Stimulated activated naive CD8-positive, alpha-beta T cell treated with anti-CD3 and anti-CD28 coated beads, Interleukin-15, Interleukin-2, amounts not matched to agents 100 U/mL and 50 U/mL, for 24 hours (primary cell): Measurements from ENCODE around the gene SLC16A9.

ENCODE experiments used
- ATAC-seq: fragments of 150-1000 bp; cut with Tn5 transposase; one replicate; pipeline ENCODE4 v1.10.0; 2021
- DNase-seq: peaks from one replicate; pipeline ENCODE4 v3.0.0; 2021

SLC16A9 gene

DNA sequence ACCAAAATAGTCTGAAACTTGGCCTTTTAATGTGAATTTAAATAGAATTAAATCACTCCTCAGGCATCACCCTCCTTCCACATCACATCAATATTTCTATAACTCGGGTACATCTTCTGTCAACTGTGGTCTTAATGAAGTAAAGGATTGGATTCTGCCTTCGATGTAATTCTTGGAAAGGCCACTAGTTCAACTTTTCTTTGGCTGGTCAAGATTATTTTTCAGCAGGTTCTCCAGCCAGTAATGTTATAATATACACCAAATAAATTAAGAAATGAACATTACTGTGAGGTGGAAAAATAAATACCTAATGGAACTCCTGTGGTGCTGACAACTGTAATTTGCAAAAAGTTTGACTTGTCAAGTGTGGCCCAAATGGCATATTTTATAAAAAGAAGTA is 9.7 kb upstream of the SLC16A9 start:
- ATAC-seq: no peak
- DNase-seq: no peak

DNA sequence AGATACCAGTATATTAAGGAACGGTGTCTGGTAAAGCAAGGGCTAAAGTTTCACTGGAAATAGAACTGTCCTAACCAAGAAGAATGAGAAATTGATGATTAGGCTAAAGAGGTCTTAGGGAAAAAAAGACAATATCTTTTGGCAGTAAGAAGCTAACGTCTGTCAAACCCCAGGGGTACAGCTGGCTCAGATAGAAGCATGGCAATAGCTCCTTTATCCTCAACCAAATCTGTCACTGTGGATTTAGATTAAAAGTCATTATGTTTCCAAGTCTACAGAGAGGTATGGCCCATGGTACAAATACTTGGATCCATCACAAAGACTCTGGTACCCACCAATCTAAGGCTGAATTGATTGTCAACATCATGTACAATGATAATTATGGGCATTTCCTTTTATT is 8.6 kb upstream of the SLC16A9 start:
- ATAC-seq: no peak
- DNase-seq: no peak

DNA sequence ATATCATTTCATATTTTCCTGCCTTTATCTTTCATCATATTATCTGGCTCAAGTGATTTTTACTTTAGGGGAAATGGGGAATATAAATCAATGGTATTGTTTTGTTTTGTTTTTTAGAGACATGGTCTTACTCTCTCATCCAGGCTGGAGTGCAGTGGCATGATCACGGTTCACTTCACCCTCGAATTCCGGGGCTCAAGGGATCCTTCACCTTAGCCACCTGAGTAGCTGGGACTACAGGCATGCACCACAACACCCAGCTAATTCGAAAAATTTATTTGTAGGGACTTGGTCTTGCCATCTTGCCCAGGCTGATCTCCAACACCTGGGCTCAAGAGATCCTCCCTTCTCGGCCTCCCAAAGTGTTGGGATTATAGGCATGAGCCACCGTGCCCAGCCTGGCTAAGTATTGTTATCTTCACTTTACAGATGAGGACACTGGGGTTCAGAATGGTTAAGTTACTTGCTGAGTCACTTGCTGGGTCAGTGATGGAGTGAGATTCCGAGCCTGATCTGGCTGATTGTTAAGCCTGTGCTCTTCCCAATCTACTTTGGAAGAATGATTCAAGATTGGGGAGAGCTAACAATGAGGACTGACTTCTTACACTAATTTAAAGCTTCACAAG is 3.7 kb upstream of the SLC16A9 start:
- no peak for ATAC-seq
- DNase-seq: no peak

DNA sequence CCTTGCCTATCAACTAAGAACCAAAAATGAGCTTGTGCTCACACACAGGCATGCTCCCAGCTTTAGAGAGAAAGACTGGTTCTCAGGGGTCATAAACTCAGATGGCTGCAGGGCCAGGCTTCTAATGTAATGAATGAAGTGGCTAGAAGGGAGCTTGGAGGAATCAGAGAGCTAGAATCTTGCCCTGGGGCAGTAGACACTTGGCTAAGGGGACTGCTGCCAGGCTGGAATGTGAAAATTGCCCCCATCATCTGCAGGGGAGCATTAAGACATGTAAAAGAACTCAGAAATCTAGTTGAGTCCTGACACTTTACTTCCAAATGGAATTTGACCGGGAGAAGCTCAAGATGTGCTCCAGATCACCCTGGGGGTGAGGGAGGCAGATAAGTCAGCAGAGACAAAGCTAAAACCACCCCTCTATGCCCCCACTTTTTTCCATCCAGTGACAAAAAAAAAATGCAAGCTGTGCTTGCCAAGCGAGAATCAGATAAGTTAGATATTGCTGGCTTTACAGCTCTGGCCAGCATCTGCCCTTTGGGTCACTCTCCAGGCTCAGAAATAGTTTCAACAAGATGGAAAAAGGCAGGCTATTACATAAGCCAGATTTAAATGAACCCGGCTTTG is 2.3 kb upstream of the SLC16A9 start:
- ATAC-seq (no peak), DNase-seq (no peak)

DNA sequence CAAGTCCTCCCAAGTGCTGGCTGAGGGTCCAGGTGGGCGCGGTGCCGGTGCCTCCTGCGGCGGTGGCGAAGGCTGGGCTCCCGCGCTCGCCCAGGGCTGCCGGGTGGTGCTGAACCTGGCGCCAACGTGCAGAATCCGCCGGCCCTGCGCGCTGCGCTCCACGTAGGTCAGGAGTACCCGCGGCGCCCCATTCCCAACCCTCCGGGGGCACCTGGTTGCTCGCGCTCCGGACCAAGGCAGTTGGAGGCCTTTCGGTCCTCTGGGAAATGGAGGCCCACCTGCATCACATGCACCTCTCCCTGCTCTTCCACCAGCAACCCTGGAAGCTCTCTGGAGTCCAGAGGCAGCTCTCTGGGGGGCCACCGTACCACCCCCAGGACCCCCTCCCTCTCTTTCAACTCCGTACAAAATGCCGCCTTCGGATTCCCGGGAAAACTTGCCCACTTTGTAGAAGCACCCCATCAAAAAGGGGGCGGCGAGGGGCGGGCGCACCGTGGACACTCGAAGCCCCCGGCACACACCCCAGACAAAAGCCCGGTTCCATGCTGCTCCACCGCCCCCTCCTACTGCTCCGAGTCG is 745 bp downstream of the SLC16A9 start:
- ATAC-seq: no peak

DNA sequence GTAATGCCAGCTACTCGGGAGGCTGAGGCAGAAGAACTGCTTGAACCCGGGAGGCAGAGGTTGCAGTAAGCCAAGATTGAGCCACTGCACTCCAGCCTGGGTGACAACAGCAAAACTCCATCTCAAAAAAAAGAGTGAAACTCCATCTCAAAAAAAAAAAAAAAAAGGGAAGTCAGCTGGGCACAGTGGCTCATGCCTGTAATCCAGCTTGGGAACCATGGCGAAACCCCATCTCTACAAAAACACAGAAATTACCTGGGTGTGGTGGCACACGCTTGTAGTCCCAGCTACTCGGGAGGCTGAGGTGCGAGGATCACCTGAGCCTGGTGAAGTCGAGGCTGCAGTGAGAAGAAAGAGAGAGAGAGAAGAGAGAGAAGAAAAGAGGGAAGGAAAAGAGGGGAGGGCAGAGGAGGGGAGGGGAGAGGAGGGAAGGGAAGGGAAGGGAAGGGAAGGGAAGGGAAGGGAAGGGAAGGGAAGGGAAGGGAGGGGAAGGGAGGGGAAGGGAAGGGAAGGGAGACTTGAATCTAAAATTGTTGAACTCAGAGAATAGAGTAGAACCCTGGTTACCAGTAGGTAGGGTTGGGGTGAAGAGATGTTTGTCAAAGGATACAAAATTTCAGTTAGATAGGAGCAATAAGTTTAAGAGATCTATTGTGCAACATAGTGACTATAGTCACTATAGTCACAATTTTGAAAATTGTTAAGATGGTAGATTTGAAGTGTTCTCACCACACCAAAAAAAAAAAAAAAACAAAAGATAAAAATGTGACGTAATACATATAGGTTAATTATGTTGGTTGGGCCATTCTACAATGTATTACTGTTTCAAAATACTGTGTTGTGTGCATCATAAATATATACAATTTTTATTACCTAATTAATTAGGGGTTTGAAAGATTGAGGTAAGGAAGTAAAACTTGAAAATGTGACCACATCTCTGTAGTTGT is 2.5 kb downstream of the SLC16A9 start:
- DNase-seq: no peak
- ATAC-seq: no peak

More for the DNA sequence above, 745 bp downstream of the SLC16A9 start:
- DNase-seq: peak; percentile 29

DNA sequence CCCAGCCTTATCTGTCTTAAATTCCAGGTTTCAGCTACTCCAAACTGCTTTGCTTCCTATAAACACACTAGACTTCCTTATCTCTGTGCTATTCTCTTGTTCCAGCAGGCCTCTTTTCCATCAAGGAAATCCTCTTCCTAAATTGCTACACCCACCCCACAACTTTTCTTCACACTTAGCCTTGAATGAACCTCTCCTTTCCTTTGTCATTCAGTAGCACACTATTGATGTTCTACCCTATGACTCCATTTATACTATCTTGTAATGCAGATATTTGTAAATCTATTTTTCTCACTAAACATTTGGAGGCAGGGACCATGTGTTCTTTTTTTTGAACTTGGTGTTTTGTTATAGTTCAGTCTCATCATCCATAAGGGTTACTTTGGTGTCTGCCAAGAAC is 3.7 kb downstream of the SLC16A9 start:
- no peak for DNase-seq
- no peak for ATAC-seq

DNA sequence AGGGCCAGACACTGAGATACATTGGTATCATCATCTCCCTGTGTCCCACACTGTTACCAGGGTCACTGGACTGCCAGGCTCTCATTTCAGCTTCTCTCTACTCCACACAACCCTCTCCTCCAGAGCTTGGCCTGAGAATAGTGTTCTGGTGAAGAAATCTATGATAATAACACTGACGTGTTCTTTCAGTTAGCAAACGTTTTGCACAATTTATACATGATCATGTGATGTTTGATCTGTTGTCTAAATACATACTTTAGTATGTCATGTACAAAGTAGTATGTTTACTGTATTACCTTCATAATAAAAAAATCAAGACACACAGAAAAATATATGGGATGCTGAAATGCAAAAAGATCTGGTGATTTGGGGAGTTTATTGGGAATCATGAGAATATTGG is 5.0 kb downstream of the SLC16A9 start:
- DNase-seq (no peak), ATAC-seq (no peak)

DNA sequence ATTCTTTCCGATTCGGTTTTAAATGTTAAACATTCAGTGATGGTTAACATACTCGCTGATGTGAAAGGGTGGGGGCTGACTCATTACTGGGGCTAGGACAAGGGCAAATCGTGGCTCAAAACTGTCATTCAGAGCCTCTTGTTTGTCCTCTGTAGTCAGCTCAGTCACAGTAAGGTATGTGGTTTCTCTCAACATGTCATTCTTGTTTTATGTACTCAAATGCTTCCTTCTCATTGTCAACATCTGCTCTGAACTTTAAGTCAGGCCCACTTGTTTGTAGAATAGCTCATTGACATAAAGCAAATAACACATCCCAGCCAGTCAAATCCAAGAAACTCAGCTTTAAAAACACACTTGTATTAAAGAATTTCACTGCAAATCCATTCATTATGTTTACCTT is 7.3 kb downstream of the SLC16A9 start:
- ATAC-seq: no peak

DNA sequence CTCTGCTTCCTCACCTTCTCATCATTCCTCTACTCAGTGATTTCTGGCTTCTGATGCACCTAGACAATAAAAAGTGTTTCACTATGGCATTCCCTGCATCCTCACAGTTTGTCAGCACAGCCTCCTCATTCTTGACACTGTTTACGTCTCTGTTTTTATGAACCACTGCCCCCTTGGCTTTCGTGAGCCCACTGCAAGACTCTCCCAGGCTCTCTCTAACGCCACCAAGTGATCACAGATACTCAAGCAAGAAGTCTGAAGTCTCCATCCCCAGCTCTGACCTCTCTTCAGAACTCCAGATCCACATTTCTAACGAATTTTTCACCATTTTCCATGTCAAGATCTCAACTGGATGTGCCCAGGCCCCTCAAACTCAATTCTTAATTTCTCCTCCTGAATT is 8.9 kb downstream of the SLC16A9 start:
- ATAC-seq (no peak), DNase-seq (no peak)

More for the DNA sequence above, 7.3 kb downstream of the SLC16A9 start:
- no peak for DNase-seq

DNA sequence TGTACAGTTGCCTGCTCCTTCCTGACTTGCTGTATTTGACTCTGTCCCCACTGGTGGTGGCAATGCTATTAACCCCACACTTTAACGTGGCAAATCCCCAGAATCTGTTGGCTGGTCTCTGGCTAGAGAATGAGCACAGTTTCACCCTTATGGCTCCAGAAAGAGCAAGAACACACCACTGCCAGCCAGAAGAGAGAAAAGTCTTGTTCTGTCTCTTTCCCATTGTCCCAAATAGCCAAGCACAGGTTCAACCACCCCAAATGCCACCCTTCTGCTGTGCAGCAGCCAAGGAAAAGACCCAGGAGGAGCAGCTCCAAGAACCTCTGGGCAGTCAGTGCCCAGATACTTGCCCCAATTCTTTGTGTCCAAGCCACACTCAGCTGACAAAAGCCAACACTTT is 11.3 kb downstream of the SLC16A9 start:
- DNase-seq: no peak
- no peak for ATAC-seq

DNA sequence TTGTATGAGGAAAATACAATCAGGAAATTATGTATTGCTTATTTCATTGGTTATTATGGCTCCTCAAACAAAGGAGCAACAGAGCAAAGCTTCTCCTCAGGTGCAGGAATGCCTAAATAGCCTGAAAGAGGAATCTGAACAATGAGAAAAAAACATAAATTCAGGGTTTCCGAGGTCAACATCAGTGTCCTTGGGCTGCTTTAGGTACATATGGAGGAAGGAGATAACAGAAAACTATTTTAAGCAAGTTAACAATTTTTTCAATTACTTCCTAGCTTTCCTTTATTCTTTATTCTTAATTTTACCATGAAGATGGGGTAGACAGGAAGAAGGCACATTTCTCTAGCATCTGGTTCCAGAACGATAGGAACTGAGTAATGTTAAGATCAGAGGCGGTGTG is 14.0 kb downstream of the SLC16A9 start:
- DNase-seq: no peak
- ATAC-seq: no peak

DNA sequence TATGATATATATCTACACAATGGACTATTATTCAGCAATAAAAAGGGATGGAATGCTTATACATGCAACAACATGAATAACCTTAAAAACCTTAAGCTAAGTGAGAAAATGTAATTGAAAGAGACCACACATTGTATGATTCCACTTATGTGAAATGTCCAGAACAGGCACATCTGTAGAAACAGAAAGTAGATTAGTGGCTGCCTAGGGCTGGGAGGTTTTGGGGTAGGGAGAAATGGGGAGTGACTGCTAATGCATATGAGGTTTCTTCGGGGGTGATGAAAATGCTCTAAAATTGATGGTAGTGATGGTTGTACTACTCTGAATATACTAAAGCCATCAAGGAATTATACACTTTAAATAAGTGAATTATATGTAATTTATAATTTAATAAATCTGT is 14.7 kb downstream of the SLC16A9 start:
- ATAC-seq (no peak), DNase-seq (no peak)

DNA sequence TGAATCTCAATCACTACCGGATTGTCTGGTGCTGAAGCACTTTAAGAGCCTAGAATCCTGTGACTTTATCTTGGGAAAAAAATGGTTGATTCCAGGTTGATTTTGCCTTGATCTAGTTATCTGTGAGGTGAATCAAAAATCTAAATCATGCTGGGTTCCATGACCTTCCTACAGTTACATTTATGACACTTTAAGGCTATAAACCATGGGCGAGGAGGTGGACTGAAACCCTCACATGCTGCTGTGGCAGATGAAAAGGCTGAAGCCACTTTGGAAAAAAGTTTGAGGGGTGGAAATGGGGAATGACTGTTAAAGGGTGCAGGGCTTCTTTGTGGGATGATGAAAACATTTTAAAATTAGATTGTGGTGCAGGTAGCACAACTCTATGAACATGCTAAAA is 17.5 kb downstream of the SLC16A9 start:
- no peak for DNase-seq
- ATAC-seq: no peak

DNA sequence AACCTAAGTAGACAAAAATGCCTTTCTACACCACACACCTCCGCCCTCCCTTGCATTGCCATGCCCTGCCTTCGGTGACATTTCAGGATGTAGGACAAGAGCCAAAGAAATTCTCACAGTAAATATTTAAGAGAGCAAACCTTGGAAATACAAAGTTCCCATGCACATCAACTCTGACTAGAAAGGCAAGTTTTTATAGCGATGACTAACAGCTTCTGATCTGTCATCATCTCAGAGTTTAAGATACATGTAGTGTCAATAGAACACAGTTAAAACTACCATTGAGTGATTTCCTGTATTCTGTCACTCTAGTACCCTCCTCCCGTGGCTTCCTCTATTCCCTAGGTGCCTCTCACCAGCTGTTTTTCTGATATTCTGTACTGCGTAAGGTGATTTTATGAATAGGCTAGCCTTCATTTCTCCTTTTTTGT is 20.7 kb downstream of the SLC16A9 start:
- DNase-seq: no peak
- peak; percentile 28 for ATAC-seq

DNA sequence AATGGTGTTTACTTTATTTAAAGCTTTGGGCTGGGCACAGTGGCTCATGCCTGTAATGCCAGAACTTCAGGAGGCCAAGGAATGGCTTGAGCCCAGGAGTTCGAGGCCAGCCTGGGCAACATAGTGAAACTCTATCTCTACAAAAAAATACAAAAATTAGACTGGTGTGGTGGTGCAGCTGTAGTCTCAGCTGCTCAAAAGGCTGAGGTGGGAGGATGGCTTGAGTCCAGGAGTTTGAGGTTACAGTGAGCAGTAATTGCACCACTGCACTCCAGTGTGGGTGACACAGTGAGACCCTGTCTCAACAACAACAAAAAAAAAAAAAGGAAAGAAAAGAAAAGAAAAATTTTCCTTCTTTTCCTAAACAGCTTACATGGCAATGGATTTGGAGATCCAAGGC is 22.0 kb downstream of the SLC16A9 start:
- ATAC-seq: no peak
- DNase-seq: no peak

DNA sequence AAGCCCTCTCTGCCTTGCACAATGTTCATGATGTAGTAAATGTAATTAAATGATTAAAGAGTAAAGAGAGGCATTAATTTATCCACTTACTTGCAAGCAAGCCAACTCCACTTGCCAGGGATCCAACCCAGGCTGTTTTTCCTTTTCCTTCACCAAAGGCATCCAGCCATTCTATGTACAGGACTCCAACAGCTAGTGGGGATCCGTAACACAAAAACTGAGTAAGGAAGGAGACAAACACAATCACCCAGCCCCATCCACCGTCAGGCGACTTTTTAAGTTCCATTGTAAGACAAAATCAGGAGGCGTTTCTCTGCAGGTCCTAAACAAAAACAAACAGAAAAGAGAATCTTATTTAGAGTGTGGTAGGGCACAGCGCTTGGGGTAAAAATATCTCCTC is 25.6 kb downstream of the SLC16A9 start:
- ATAC-seq: no peak
- DNase-seq: no peak

DNA sequence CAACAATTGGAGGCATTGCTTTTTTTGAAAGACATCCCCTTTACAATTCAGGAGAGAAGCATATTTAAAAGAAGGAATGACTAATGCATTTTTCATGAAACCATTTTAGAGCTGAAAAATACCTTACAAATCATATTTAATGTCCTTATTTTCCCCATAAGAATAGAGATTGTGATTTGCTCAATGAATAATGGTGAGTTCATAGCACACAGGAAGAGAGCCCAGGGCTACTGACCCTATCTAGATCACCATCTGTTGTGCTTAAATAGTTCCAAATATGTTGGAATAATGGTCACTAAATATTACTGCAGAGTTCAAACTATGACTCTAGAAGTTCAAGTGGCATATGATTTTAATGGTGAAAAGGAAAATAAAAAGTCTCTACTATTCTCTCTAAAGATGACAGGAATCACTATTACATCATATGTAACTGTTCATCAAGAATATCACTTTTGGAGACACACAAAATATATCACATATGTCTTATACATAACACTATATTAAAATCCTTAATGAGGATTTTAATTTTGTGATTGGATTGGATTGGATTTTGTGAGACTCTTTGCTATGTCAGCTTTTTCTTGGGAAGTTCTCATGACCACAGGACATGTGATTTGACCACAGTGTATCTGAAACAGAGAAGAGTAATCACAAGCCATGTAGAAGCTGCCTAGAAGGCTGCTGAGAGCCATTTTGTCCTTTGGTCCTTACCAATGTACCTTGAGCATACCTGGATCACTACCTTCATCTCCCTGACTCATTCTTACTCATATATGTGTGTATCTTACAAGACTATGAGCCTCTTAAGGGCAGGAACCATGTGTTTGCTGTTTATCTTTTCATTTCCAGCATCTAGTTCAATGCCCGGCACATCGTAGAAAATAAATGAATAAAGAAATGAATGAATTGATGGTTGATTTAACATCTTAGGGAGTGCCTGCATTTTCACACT is 26.4 kb downstream of the SLC16A9 start:
- DNase-seq (no peak), ATAC-seq (no peak)

DNA sequence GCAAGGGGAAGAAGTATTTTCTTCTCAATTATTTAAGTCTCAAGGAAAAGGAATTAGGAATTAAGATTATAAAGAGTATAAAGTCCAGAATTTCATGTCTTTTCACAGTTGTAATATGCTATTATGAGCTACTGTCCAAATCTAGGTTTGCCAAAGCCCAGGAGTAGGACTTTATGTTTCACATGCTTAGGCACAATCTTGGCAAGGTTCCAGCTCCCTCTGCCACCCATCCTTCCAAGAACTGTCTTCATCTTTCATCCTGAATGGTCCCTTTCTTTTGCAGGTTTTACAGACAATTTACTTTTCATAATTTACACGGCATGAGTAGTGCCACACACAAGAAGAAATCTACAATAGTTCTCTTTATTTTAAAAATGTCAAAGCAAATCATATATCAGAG is 29.5 kb downstream of the SLC16A9 start:
- DNase-seq (no peak), ATAC-seq (no peak)

DNA sequence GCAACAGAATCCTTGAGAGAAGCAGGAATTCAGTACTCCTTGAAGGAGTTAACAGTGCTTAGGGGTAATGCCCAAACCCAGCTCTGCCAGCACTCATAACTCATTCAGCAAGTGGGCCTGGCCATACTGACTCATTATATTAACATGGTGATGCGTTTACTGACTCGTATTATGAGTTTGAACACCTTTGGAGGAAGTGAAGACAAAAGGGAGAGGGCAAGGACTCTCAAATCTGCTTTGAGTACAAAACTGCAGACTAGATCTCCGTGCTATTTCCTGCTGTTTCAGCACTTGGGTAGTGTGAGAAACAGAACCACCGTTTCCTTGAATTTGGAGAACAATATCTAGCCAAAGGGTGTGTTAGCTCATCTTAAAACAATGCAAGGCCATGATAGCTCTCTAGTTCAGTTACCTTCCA is 30.8 kb downstream of the SLC16A9 start:
- ATAC-seq: no peak

DNA sequence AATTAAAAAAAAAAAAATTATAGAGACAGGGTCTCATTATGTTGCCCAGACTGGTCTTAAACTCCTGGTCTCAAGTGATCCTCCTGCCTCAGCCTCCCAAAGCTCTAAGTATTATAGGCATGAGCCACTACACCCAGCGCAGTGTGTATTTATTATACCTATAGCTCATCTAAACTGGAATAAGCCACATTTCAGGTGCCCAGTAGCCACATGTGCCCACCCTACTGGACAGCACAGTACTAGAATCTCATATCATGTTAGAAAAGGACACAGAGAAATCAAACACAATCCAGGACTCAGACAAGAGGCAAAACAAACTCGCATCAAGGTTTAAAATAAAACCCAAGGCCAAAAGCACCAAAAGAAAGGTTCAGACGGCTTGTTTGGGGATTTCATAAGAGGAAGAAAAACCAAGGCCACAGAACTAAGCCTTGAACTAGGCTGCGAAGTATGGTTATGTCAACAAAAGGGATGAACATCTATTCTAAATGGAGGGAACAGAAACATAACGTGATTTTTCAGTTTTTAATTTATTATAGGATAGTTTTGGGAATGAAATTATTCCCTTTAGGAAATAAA is 32.3 kb downstream of the SLC16A9 start:
- DNase-seq (no peak), ATAC-seq (no peak)

More for the DNA sequence above, 30.8 kb downstream of the SLC16A9 start:
- no peak for DNase-seq
